OCI-LY7 (cell line): Measurements from ENCODE around the gene SMCR8.

Experiments used
- EZH2phosphoT487 ChIP-seq: fragments of 200-600 bp; sonication (generic); IDR thresholded peaks from 2 replicates; pipeline ENCODE4 v1.6.1; 2018; ENCODE audit warnings: low read depth, borderline replicate concordance, mild to moderate bottlenecking, mixed run types, antibody characterized with exemption, low read length, moderate library complexity, mixed read lengths
- TF ChIP-seq, protein P1 (sequence below): fragments of 200-600 bp; sonication (generic); conservative IDR thresholded peaks from 2 replicates; pipeline ENCODE4 v1.5.1; 2014; ENCODE audit warnings: mild to moderate bottlenecking, antibody characterized with exemption, low read length, moderate library complexity, mixed read lengths

DNA sequence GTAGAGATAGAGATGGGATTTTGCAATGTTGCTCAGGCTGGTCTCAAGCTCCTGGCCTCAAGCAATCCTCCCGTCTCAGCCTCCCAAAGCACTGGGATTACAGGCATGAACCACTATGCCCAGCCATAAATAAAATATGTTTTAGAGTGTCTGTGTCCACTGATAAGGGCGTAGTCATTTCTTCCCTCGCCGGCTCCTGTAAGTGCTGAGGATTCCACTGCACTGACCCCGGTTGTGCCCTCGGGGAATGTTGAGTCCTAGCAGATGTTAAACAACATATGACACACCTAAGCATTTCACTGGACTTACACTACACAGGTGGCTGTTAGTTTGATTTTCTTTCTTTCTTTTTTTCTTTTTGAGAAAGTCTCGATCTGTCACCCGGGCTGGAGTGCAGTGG, 53.9 kb downstream of the SMCR8 start:
- TF ChIP-seq, protein P1, sequence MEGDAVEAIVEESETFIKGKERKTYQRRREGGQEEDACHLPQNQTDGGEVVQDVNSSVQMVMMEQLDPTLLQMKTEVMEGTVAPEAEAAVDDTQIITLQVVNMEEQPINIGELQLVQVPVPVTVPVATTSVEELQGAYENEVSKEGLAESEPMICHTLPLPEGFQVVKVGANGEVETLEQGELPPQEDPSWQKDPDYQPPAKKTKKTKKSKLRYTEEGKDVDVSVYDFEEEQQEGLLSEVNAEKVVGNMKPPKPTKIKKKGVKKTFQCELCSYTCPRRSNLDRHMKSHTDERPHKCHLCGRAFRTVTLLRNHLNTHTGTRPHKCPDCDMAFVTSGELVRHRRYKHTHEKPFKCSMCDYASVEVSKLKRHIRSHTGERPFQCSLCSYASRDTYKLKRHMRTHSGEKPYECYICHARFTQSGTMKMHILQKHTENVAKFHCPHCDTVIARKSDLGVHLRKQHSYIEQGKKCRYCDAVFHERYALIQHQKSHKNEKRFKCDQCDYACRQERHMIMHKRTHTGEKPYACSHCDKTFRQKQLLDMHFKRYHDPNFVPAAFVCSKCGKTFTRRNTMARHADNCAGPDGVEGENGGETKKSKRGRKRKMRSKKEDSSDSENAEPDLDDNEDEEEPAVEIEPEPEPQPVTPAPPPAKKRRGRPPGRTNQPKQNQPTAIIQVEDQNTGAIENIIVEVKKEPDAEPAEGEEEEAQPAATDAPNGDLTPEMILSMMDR = no peak
- TF ChIP-seq EZH2phosphoT487 = no peak
